CD4-positive, alpha-beta T cell (primary cell): ENCODE data around the gene EIPR1. TPM values are rescaled to one million over a fixed set of nuclear protein-coding genes. Genes with fewer than 3 reads are reported as not detected.

Experiments used
- ATAC-seq: fragments of 200-7000 bp; cut with Tn5 transposase; one replicate; pipeline ENCODE4 v1.10.0; 2022; ENCODE audit warnings: mild to moderate bottlenecking; ENCODE audit not compliant: poor library complexity
- CTCF ChIA-PET: fragments of 350-600 bp; sonication (Branson Sonifier 250); formaldehyde crosslinking; loops from one replicate; lab custom pipeline; 2021; ENCODE audit warnings: antibody characterized with exemption, inconsistent platforms; lab: Charles Lee
- POLR2A ChIA-PET: fragments of 350-600 bp; sonication (Branson Sonifier 250); formaldehyde crosslinking; loops from one replicate; lab custom pipeline; 2021; ENCODE audit warnings: antibody characterized with exemption, inconsistent platforms; lab: Charles Lee
- DNase-seq, 14 experiments: peaks; one replicate each; pipeline ENCODE4 v3.0.0-alpha.2; 2013 to 2020; ENCODE audit warnings: mixed read lengths in 2 of 14
- H3K27ac ChIP-seq, 2 donors: one replicate each; pipeline versions ENCODE4 v1.5.1 to v1.7.0; 2013; ENCODE audit warnings: low read length in 2 of 2, low read depth in 1 of 2, mild to moderate bottlenecking in 1 of 2
- H3K27me3 ChIP-seq, 2 experiments: 1 replicate in 1 of 2; 2 replicates in 1 of 2; pipeline versions ENCODE4 v1.6.1 to v1.7.0; 2013; ENCODE audit warnings: low read length in 2 of 2, control low read depth in 1 of 2, mild to moderate bottlenecking in 1 of 2, moderate library complexity in 1 of 2; ENCODE audit not compliant: insufficient read depth in 2 of 2, control insufficient read depth in 1 of 2
- H3K36me3 ChIP-seq: one replicate; pipeline ENCODE4 v1.6.1; 2013; ENCODE audit warnings: low read length, control low read depth; ENCODE audit not compliant: insufficient read depth
- H3K4me1 ChIP-seq: one replicate; pipeline ENCODE4 v1.6.1; 2013; ENCODE audit warnings: low read length, control low read depth; ENCODE audit not compliant: insufficient read depth
- H3K4me3 ChIP-seq: one replicate; pipeline ENCODE4 v1.5.1; 2013; ENCODE audit warnings: mild to moderate bottlenecking, low read length, moderate library complexity
- H3K9me3 ChIP-seq, 2 experiments: 1 replicate in 1 of 2; 2 replicates in 1 of 2; pipeline versions ENCODE4 v1.6.1 to v1.7.0; 2013; ENCODE audit warnings: low read length in 2 of 2, mild to moderate bottlenecking in 2 of 2, control low read depth in 1 of 2, moderate library complexity in 1 of 2; ENCODE audit not compliant: control insufficient read depth in 1 of 2, insufficient read depth in 1 of 2
- H3K27ac Mint-ChIP-seq: one replicate; pipeline ENCODE4 v1.8.0; 2020; ENCODE audit warnings: mixed read lengths
- H3K27me3 Mint-ChIP-seq: one replicate; pipeline ENCODE4 v1.8.0; 2021; ENCODE audit warnings: mixed read lengths
- H3K36me3 Mint-ChIP-seq: one replicate; pipeline ENCODE4 v1.8.0; 2021; ENCODE audit warnings: low read depth, mixed read lengths
- H3K4me1 Mint-ChIP-seq: one replicate; pipeline ENCODE4 v1.8.0; 2021; ENCODE audit warnings: low read depth, mixed read lengths
- H3K4me3 Mint-ChIP-seq: one replicate; pipeline ENCODE4 v1.8.0; 2020; ENCODE audit warnings: mild to moderate bottlenecking, mixed read lengths
- H3K9me3 Mint-ChIP-seq: one replicate; pipeline ENCODE4 v1.8.0; 2020; ENCODE audit warnings: mixed read lengths
- intact Hi-C, 2 experiments: fragments of 100-400 bp; cut with DNase I in 1 of 2; cut with micrococcal nuclease in 1 of 2; formaldehyde crosslinking; loops; one replicate each; pipeline versions ENCODE4 v1.15.1 to v1.9.0; 2023 to 2025; cut with DNase I, micrococcal nuclease
- total RNA-seq, 174 experiments: library from RNA in 2 of 174; stranded (reverse) in 2 of 174; gene quantifications; one replicate each; pipeline ENCODE4 v1.2.3 and lab custom pipeline; 2021 to 2026
- TF ChIP-seq, protein P1 (sequence below): fragments of 200-600 bp; IDR thresholded peaks from one replicate; pipeline ENCODE4 v1.8.0; 2022; ENCODE audit warnings: antibody characterized with exemption, mild to moderate bottlenecking

EIPR1 gene
- total RNA-seq, 2 experiments from 2014 or later, result 11.0 to 12.4 TPM

- no peaks in the 10 kb centered on the region for H3K27me3 Mint-ChIP-seq
- Histone ChIP-seq H3K36me3 (peaks cover 19% of the 10 kb centered on the region), H3K27ac (no peak overlapping the region), H3K9me3 (no peaks in the 10 kb centered on the region), H3K27me3 (no peaks in the 10 kb centered on the region), H3K4me1 (peaks cover 5% of the 10 kb centered on the region), H3K4me3 (no peak overlapping the region)
- H3K4me3 Mint-ChIP-seq, result no peak overlapping the region
- DNase-seq (no peak), ATAC-seq (no peak)
- ChIA-PET CTCF (no interaction called here), POLR2A (no interaction called here)
- H3K9me3 Mint-ChIP-seq, result no peaks in the 10 kb centered on the region
- intact Hi-C loops, result no loop called here
- H3K36me3 Mint-ChIP-seq, result peaks cover 17% of the 10 kb centered on the region
- TF ChIP-seq, protein P1, sequence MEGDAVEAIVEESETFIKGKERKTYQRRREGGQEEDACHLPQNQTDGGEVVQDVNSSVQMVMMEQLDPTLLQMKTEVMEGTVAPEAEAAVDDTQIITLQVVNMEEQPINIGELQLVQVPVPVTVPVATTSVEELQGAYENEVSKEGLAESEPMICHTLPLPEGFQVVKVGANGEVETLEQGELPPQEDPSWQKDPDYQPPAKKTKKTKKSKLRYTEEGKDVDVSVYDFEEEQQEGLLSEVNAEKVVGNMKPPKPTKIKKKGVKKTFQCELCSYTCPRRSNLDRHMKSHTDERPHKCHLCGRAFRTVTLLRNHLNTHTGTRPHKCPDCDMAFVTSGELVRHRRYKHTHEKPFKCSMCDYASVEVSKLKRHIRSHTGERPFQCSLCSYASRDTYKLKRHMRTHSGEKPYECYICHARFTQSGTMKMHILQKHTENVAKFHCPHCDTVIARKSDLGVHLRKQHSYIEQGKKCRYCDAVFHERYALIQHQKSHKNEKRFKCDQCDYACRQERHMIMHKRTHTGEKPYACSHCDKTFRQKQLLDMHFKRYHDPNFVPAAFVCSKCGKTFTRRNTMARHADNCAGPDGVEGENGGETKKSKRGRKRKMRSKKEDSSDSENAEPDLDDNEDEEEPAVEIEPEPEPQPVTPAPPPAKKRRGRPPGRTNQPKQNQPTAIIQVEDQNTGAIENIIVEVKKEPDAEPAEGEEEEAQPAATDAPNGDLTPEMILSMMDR, result no peak
- peaks cover 6% of the 10 kb centered on the region for H3K4me1 Mint-ChIP-seq
- no peak overlapping the region for H3K27ac Mint-ChIP-seq
These were observed 79.4 kb downstream of the EIPR1 start for GRCh38 chr2:3298191-3298590.

DNA sequence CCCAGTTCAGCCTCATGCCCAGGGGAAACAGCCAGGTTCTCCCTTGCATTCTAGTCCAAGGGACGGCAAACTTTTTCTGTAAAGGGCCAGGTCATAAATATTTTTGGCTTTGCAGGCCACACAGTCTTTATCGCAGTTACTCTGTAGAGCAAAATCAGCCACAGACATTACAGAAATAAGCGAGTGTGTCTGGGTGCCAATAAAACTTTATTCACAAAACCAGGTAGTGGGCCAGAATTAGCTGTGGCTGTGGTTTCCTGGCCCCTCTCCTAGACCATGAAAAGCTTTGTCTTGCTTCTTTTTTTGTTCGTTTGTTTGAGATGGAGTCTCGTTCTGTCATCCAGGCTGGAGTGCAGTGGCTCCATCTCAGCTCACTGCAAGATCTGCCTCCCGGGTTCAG lies 80.1 kb downstream of the EIPR1 start:
- Mint-ChIP-seq H3K4me3 (no peak overlapping the region), H3K9me3 (no peaks in the 10 kb centered on the region), H3K36me3 (peaks cover 17% of the 10 kb centered on the region), H3K27ac (no peak overlapping the region), H3K27me3 (no peaks in the 10 kb centered on the region), H3K4me1 (peaks cover 11% of the 10 kb centered on the region)
- Histone ChIP-seq H3K9me3 (no peaks in the 10 kb centered on the region), H3K27me3 (no peaks in the 10 kb centered on the region), H3K4me1 (peaks cover 3% of the 10 kb centered on the region), H3K27ac (no peak overlapping the region), H3K4me3 (no peak overlapping the region), H3K36me3 (peaks cover 19% of the 10 kb centered on the region)
- intact Hi-C loops, result no loop called here
- POLR2A ChIA-PET, result no interaction called here
- TF ChIP-seq, protein P1, result no peak
- ATAC-seq (no peak), DNase-seq (no peak)
- CTCF ChIA-PET, result no interaction called here

GRCh38 chr2:3296182-3296972 lies 81.2 kb downstream of the EIPR1 start:
- Mint-ChIP-seq H3K27ac (no peak overlapping the region), H3K9me3 (no peaks in the 10 kb centered on the region), H3K36me3 (peaks cover 17% of the 10 kb centered on the region), H3K4me1 (peaks cover 14% of the 10 kb centered on the region), H3K4me3 (no peak overlapping the region), H3K27me3 (no peaks in the 10 kb centered on the region)
- no peaks in the 10 kb centered on the region for H3K9me3 ChIP-seq
- peaks cover 11% of the 10 kb centered on the region for H3K36me3 ChIP-seq
- no peaks in the 10 kb centered on the region for H3K27me3 ChIP-seq
- TF ChIP-seq, protein P1, result no peak
- intact Hi-C loops, result no loop called here
- no peak for DNase-seq
- no peak overlapping the region for H3K27ac ChIP-seq
- POLR2A ChIA-PET, result no interaction called here
- no peak overlapping the region for H3K4me3 ChIP-seq
- no peak for ATAC-seq
- H3K4me1 ChIP-seq, result peaks cover 3% of the 10 kb centered on the region
- CTCF ChIA-PET, result no interaction called here
